ENCODE measurements around the gene HEMK1.
A peak's percentile ranks its signal among the peaks of the same experiment; 100 is the strongest.

Gene HEMK1

DNA sequence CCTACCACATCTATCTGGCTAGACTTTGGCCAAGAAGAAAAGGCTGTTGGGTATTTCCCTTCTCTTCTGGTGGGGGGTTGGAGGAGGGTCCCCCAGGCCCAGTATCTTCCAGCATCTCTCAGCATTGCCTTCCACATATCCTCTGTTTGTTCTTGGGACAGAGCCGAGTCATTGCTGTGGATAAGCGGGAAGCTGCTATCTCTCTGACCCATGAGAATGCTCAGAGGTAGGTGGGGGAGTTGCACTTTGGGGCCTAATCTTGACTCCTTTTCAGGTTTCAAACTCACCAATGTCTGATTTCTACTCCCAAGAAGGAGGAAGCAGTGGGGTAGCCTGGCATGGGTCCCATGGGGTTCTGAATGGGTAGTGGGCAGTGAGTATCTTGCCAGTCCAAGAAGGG, 8.0 kb downstream of the HEMK1 start:
- DNase-seq, result no peak

DNA sequence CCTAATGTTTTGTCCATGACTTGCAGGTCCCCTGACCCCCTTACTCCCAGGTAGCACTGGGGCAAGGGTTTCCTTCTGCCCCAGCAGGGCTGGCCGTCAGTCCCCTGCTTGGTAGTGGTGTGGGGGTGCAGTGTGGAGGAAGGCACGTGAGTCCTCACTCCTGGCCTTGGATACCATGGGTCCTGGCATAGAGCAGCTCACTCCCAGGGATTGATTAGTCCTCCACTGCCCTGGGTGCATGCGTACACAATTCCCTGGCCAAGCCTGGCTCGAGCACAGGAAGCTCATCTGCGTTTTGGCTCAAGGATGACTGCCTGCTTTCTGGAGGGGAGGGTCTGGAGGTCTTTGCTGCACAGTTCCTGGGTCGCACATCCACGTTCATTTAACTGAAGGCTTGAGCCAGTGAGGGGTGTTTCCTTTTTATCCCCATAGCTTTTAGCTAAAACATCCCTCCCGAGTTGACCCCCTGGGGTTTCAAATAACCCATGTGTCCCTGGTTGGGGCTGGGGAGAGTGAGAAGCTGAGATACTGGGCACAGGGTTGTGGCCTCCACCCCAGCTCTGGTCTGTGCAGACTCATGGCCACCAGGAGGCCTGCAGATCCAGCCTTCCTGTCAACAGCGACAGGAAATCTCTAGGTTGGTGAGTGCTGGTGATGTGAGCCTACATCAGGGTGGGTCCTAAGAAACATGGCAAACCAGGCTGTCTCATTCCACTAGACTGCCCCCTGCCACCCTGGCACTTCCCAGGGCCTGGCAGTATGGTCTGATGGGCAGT, 11.5 kb downstream of the HEMK1 start:
- no peak for DNase-seq

DNA sequence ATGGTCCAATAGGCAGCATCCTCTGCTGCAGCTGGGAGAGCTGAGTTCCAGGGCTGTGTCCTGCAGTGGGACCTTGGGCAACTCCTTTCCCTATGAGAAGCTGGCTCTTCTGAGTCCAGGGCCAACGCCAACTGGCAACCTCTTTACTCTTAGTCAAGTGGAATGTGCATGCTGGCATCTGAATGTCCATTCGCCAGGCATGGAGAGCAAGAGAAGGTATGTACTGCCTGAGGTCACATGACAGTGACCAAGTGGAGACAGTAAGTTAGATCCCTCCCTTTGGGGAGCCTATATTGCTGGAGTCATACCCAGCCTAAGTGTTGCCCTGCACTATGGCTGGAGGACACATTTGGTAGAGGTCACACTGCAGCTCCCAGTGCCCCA, 12.1 kb downstream of the HEMK1 start:
- no peak for DNase-seq

DNA sequence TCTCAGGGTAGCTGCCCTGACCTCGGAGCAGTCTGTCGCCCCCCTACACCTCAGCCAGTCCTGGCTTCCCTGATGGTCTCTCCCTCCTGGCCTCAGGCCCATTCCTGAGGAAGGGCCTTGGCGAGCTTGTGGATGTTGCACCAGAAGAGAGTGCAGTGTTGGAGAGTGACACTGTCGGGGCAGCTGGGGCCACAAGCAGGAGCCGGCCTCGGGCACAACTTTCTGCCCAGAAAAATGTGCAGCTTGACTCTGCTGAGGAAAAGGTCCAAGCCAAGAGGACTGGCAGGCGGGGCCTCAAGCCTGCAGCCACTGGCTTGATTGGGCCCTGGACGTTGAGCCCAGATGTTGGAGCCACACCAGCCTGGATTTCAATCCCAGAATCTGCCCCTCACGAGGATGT, 12.8 kb downstream of the HEMK1 start:
- DNase-seq, result no peak

DNA sequence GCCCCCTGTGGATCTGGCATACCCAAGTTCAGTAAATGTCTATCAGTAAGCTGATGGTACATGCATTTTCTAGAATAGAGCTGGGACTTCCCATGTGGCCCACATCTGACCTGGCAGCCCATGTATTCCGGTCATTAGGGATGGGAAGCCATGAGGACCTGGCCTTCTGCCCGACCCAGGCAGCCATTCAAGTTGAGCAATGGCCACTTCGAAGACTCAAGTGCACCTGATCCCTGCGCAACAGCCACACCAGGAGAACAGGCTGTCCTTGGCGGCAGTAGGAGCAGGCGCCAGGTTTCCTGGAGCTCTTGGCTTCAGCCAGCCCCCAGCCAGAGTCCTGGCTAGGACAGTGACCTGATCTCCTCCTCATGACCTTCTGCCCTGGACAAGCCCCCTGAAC, 14.6 kb downstream of the HEMK1 start:
- DNase-seq, result no peak

DNA sequence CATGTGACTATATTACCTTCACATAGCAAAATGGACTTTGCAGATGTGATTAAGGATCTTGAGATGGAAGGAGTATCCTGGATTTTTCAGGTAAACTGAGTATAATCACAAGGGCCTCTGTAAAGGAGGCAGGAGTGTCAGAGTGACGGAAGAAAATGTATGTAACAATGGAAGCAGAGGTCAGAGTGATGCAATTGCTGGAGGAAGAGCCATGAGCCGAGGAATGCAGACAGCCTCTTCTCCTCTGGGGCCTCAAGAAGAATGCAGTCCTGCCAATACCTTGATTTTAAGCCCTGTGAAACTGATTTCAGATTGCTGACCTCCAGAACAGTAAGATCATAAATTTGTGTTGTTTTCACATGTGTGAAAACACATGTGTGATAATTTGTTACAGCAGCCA, 15.1 kb downstream of the HEMK1 start:
- no peak for DNase-seq

DNA sequence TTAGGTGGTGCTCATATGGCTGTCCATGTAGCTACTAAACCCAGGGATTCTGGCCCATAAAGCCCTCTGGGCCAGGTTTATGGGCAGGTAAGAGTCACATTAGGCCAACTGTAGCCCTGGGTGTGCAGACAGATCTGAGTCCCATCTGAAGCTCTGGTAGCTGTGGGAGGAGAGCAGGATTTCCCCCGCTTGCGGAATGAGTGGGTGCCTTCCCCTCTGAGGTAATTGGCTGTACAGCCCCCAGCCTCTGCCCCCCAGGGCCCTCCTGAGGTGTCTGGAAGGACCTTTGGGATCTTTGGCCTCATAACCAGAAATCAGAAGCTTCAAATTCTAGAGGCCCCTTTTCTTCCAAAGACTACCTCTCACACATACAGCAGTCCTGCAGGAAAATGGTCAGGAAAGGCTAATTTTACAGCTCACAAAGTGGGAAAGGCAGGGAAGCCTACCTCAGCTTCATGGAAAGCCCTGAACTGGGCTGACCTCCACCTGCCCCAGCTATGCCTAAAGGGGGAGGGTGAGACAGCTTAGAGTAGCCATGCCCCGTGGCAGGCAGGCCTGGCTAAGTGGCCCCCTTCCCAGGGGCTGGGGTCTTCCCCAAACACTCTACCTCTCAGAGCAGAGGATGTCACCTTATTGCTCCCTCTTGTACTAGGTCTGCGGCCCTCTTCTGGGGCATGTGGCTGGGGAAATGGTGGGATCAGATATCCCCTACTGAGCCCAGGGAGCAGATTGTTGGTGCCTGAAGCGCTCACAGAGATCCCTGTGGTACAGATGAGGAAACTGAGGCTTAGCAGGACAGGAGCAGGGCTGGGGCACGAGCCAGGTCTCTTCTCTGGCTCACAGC, 16.8 kb downstream of the HEMK1 start:
- DNase-seq, result no peak

DNA sequence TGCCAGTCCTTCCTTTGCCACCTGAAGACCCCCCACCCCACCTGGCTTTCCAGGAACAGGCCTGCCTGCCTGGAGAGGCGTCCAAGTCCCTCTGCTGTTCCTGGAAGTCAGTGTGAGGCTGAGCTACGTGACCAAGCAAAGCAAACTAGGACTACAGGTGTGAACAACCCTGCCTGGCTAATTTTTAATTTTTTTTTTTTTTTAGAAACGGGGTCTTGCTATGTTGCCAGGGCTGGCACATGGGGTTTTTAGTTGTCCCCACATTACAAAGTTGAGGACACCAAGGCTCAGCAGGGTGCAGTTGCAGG, 17.4 kb downstream of the HEMK1 start:
- no peak for DNase-seq

DNA sequence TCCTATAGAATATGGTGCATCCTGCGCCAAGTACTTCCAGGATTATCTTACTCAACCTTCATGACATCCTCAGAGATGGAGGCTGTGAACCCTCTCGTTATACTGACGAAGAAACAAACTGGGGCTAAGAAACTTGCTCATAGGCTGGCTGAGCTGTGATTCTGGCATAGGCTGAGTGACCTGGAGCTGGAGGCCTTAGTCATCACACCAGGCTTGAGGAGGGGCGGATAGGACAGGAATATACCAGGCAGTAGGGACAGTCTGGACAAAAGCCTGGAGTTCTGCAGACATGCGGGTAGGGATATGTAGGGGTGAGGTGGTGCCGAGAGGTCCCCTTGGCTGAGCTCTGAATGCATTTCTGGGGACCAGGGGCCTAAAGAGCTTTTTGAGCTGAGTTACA, 18.1 kb downstream of the HEMK1 start:
- DNase-seq, result no peak

DNA sequence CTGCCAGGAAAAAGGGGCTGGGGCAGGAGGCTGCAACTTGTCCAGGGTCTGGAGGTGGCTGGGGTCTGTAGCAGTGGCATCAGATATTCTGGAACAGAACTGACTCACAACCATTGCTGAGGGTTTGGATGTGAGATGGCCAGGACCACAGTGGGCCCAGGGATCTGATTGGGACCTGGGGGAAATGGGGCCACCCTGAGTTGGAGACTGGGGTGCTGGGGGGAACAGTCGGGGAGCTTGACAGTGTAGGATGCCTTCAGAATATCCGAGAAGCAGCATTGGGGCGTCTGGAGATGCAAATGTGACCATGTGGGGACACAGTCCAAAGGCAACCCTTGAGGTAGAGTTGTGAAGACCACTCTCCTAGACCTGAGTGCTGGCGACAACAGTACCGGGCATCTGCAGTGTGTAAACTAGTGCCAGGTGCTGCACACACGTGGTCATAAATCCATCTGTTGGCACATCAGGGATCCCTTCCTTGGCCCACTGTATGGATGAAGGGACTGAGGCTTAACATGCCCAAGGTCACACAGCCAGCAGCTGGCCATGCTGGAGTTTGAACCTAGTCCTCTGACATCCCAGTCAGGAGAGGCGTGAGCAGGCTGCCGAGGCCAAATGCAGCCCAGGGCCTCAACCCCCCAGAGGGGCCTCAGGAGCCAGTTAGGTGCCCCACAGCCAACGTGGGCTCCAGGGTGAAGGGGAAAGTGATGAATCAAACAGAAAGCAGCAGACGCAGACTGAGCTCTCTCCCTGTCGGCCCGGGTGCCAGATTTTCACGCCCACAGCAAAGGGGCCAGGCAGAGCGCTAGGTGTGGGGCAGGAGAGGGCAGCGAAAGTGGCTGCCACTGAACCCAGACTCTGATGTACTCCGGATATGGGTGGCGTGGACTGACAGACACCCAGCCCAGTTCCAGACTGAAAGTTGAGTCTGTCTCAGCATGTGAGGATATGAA, 18.8 kb downstream of the HEMK1 start:
- DNase-seq, result peak; percentile 60

DNA sequence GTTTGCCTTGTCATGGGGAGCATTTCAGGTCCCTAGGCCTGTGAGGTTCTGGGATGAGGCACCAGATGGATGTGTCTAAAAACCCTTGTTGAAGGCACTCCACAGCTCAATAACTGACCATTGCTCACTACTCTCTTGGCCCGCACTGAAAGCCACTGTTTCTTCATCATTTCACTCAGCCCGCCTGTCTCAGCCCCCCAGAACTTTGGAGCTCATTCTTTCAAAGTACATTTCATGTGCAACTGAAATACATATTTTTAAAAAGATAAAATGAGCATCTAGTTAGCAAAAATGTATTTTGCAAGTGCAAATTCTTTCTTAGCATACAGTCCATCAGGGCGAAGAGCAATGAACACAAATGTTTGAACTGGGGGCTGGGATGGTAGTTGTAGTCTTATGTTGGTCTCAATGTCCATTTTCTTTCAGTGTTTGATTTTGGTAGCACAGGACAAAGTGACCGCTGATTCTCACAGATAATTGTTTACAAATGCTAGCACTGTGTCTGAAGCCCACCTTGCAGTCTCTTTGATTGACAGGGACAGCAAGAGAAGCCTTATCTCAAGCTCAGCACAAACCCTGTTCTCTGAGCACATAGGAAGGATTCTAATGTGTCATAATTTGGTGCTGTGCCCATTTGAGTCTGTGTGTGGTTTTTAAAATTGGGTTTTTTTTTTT, 19.6 kb downstream of the HEMK1 start:
- DNase-seq, result no peak

DNA sequence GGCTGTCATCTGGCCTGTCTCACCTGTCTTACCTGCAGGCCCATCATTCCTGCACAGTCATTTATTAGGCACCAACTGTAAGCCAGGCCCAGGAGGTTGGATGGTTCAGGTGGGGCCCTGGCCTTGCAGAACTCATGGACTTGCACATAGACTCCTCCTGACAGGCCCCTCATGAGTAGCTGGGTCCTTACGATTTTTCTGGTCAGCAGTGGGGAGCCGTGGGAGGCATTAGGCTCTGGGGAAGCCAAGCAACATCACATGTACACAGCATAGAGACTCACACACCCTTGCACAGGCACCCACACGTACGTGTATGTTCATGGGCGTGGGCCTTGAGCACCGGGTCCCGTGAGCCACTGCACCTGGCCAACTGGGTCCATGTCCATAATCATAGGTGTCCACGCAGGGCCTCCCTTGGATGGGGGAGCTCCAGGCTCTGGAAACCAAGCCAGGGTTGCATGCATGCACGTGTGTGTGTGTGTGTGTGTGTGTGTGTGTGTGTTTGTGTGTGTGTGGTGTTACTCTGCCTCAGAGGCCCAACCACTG, 21.9 kb downstream of the HEMK1 start:
- DNase-seq, result no peak

DNA sequence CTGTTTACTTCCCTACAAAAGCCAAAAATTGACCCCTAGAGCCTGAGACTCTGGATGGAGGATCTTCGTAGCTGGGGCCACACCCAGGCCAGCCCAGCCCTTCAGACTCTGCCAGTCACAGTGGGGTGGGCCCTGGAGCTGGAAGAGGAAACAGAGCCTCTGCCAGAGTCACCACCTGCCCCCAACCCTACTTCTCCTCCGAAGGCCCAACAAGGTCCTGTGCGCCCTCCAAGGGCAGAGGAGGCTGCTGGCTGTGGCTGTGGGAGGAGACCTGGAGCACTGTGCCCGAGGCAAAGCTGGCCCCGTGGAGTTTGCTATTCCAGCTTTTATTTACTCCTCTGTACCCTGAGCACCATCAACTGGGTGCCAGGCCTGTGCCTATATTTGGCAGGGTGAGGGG, 23.2 kb downstream of the HEMK1 start:
- DNase-seq, result no peak

DNA sequence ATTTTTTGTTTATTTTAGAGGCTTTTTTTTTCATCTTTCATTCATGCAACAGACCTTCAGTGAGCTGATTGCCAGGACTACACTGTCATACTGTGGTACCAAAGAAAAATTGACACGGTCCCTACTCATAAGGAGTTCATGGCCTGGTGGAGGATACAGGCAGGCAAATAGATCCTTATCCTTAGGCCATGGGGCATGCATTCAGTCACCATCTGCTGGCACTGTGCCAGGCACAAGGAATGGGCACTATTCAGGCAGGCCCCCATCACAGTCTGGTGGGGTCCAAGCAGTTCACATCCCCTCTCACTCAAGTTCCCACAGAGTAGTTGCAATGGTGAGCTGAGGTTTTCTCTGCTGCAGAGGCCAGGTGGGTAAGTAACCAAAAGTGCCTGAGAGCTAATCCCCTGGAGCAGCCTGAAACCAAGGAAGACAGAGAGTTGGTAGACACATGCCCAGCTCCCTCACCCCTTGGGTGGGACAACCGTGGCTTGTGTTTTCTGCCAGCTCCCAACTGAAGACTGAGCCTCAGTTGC, 25.0 kb downstream of the HEMK1 start:
- DNase-seq, result no peak

DNA sequence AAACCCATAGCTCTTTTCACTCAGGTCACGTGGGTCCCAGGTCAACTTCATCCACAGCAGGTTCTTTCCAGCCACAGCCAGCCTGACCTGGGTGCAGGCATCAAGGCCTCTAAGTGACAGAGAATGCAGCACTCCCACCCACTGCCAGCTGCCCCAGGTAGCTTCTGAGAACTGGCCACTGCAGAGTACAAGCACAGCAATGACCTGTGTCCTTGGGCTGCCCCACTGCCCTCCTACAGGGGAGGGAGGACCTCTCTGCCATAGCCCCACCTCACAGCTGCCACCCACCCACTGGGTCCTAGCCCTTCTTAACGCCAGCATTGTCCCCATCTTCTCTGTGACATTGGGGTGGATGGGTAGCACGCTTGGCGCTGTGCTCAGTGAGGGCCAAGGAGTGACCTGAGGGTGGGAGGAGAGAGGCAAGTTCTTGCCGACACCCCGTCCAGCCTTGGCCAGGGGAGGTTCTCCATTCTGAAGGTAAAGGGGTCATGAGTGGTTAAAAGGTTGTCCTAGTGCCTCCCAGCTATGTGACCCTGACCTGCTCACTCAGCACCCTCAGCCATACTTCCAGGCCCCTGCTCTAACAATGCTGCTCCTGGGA, 29.9 kb downstream of the HEMK1 start:
- no peak for DNase-seq

DNA sequence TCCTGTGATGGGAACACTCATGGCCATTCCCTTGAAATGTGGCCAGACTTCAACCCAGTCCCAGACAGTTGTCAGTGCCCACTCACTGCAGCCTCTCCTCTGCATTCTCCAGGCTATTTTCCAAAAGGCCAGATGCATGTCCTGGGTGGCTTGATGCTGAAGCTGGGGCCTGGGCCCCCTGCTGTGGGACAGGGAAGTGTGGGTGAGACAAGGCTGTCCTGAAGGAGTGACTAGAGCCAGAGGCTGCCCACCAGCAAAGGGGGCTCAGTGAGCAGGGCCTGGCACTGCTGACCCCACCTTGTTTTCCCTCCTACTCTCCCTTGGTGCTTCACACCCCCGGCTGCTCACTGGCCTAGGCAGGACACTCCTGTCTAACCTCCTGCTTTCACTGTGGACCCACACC, 30.4 kb downstream of the HEMK1 start:
- no peak for DNase-seq

DNA sequence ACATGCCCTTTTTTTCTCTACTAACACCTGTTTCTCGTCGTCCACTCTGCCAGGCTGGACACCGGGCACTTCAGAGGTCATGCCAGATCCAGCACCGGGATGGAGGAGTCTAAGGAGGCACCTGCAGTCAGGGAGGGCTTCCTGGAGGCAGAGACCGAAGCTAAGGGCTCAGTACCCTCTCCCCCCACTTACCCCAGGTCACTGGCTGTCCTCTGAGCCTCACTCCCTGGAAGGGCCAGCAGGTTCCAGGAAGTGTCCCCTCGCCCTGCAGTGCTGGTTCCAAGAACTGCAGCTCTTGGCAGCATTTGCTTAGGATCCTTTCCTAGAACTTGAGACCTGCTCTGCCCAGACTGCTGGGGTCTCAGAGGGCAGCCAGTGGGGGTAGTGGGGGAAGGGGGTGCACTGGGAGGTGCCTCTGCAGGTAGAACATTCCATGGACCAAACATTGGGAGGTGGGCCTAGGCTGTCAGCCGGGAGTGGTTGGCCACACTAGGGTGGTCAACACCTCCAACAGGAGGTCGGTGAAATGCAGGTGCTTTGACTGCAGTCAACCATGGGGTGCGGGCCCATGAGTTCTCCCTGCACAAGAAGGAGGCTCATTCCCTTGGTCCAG, 30.9 kb downstream of the HEMK1 start:
- DNase-seq, result no peak

DNA sequence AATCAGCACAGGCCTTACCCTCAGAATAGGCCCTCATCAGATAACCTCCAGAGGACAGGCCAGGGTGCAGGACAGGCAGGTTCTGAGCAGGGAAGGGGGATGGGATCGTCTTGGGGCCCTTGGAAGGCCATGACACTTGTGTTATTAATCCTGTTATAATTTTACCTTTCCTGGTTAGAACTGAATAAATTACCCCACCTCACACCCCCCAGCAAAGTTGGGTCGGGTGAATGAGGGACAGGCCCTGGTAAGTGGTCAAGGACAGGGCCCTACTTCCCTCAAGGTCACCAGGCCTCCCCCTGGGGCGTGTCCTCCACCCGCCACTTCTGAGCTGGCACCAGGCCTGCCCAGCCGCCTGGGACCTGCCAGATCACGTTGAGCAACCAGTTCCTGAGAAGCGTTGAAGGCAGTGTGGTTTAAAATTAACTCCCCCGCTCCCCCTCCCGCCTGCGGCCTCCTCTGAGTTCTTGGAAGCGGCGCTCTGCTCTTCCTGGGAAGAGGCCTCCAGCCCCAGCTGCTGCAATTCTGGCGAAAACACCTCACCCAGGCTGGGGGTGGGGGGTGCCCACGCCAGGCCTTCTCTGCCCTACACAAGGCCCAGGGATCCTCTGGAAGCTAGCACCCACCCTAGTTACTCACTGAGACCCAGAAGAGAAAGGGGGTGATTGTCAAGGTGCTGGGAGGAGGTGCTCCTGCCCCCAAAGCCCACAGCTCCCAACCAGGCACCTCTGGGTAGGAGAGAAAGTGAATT, 31.7 kb downstream of the HEMK1 start:
- DNase-seq, result peak; percentile 92

DNA sequence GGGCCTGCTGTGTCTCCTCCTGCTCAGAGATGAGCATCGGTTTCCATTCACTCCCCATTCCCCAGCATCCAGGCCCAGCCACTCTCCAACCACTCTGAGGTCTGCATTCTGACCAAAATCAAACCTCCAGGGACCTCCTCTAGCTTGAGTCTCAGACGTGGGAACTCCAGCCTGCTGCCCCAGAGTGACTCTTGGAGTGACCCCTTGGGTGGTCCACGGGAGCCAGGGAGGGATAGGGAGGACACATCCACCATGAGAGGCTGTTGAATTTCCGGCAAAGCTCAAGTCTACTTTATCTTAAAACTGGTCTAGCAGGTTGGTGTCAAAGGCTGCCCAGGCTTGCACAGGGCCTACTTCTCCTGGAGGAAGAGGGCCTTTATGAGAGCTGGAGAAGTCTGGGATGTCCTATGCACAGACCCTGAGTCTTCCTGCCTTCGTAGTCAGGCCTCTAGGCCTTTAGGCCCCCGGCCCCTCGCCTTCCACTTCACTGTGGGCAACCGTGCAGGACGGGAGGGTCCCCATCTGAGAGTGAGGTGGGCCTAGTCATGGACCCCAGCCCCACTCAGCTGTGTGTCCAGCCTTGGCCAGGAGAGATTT, 33.4 kb downstream of the HEMK1 start:
- no peak for DNase-seq
